Fibroblast of skin of left quadriceps (primary cell): ENCODE measurements around the gene HERC4.

Source experiments
- DNase-seq, 2 experiments: peaks; one replicate each; pipeline ENCODE4 v3.0.0-alpha.2; 2013; ENCODE audit warnings: low read depth in 2 of 2

Gene HERC4, protein sequence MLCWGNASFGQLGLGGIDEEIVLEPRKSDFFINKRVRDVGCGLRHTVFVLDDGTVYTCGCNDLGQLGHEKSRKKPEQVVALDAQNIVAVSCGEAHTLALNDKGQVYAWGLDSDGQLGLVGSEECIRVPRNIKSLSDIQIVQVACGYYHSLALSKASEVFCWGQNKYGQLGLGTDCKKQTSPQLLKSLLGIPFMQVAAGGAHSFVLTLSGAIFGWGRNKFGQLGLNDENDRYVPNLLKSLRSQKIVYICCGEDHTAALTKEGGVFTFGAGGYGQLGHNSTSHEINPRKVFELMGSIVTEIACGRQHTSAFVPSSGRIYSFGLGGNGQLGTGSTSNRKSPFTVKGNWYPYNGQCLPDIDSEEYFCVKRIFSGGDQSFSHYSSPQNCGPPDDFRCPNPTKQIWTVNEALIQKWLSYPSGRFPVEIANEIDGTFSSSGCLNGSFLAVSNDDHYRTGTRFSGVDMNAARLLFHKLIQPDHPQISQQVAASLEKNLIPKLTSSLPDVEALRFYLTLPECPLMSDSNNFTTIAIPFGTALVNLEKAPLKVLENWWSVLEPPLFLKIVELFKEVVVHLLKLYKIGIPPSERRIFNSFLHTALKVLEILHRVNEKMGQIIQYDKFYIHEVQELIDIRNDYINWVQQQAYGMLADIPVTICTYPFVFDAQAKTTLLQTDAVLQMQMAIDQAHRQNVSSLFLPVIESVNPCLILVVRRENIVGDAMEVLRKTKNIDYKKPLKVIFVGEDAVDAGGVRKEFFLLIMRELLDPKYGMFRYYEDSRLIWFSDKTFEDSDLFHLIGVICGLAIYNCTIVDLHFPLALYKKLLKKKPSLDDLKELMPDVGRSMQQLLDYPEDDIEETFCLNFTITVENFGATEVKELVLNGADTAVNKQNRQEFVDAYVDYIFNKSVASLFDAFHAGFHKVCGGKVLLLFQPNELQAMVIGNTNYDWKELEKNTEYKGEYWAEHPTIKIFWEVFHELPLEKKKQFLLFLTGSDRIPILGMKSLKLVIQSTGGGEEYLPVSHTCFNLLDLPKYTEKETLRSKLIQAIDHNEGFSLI

DNA sequence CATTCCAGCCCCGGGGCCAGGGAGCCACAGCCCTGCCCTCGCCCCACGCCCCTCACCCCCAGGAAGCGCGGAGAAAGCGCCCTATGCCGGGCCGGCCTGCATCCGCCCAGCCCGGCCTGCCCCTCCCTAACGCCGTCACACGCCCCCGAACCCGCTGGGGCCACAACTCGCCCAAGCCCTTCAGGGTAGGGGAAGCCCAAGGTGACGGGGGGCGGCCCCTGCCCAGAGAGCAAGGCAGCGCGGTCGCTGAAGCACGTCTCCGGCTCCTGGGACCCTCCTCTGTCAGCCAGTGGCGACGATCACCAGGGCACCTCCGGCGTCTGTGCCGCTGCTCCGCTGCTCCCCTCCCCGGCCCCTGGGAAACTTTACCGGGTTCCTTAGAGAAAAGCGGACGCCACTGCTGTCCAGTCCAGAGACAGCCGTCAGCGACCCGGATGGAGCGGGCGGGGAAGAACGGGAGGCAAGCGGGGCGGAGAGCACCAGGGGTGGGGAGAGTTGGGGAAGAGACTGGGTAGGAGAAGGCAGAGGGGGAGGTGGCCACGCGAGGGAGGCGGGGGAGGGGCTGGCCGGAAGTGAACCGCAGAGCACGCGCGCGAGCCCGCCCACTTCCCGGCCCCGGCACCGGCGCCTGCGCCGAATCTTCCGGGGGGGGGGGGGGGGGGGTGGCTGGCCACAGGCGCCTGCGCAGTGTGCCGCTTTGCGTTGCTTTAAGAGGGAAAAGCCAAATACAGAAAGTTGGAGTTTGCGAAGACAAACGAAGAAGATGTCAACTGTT, at the start of gene HERC4:
Gene HERC4, minus strand, starts transcription at position 509 of the 775 bp plus-strand sequence. CDS start 2,175 bp downstream, outside the sequence.
- DNase-seq = peak; percentile 86 to 87

- DNase-seq = no peak
Observed at GRCh38 chr10:68124718-68125117, 49.6 kb upstream of the HERC4 start.

DNA sequence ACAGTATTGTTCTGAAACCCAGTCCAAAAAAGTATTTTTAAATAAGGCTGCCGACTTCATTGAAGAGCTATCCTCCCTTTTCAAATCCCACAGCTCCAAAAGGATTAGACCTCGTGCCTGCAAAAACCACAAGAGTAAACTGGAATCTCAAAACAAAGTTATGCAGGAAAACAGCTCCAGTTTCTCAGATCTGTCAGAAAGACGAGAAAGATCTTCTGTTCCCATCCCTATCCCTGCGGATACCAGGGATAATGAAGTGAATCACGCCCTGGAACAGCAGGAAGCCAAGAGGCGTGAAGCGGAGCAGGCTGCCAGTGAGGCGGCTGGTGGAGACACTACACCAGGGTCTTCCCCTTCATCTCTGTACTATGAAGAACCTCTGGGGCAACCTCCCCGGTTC, 46.8 kb upstream of the HERC4 start:
- no peak for DNase-seq

GRCh38 chr10:68121020-68121743, 46.1 kb upstream of the HERC4 start:
- DNase-seq = no peak

DNA sequence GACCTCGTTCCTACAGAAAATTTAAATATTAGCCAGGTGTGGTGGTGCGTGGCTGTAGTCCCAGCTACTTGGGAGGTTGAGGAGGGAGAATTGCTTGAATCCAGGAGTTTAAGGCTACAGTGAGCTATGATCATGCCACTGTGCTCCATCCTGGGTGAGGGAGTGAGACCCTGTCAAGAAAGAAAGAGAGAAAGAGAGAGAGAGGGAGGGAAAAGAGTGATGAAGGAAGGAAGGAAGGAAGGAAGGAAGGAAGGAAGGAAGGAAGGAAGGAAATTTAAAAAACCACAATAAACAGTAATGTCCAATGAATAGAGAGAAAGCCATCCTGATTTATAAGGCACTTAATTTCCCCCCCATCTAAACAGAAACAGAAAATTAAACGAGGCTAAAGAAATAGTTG, 43.6 kb upstream of the HERC4 start:
- no peak for DNase-seq

- DNase-seq = no peak
Observed at GRCh38 chr10:68112837-68113236, 37.8 kb upstream of the HERC4 start.

DNA sequence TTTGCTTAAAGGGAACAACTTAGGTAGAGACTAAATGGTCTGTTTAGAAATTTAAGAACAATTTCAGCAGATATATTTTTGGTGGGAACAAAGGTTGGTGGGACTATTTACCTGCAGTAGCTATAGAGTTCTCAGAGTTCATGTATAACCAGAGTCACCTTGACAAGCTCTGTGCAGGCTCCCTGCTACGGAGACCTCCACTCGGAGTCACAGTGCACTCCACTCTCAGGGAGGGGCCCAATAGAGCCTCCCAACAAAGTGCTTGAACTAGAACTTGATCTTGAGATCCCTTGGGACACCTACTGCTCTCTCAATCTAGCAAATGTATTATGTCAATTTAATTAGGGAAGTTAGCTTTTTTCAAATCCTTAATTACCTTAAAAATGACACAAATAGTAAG, 36.5 kb upstream of the HERC4 start:
- DNase-seq = no peak

GRCh38 chr10:68110027-68110426, 34.9 kb upstream of the HERC4 start:
- DNase-seq = no peak

GRCh38 chr10:68109331-68109730, 34.2 kb upstream of the HERC4 start, which contains the start of gene MYPN:
TSS of gene MYPN (plus strand) at chr10:68109488. CDS start at chr10:68121439, 11,951 bp downstream.
- no peak for DNase-seq

- no peak for DNase-seq
Observed at GRCh38 chr10:68108653-68109052, 33.6 kb upstream of the HERC4 start.

DNA sequence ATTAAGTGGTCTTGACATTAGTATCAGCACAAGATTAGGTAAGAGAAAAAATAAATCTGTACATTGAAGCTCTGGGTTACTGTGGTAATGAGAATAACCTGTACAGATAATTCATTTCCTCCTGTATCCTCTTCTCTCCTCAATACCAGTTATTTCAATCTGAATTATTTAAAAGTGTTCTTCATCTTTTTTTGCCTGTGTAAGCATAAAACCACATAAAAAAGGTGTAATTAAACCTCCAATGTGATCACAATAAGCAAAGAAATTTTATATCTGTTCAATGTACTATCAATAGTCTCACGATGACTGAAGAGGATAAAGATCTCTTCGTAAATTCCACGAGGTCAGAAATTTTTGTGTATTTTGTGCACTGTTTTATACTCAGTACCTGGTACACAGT, 33.0 kb upstream of the HERC4 start:
- no peak for DNase-seq

DNA sequence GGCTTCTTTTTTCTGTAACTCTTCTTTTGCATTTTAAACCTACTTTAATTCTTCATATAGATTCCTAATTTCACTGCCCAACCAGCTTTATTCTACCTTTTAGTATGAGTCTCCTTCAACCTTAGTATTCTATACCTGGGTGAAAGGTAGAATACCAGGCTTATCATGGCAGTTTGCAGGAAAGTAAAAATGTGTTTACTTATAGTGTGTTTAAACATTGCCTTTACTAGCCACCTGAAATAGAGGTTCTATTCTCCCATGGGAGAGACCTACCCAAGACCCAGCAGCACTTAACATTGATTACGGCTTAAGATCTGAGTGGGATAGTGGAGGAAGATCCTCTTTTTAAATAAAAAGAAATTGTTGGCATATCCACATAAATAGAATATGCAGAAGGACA, 32.6 kb upstream of the HERC4 start:
- DNase-seq = no peak

DNA sequence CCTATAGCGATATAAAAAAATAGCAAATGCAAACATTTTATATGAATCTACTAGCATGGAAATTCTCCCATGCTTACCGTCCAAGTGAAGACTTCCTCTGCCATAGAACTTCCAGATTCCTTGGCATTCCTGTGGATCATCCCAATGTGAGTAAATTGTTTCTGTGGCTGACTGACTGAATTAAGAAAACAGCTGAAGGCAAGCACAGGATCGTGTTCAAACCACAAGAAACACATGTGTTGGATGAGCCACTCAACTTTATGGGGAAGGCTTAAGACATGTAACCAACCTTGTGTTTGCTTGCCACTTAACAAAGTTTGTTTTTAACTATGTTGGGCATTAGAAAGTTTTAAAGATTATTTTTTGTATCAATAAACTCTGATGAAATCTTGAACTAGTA, 31.6 kb upstream of the HERC4 start:
- peak; percentile 89 to 90 for DNase-seq

GRCh38 chr10:68105820-68106219, 30.7 kb upstream of the HERC4 start:
- DNase-seq = no peak

- DNase-seq = no peak
Observed at GRCh38 chr10:68103901-68104300, 28.8 kb upstream of the HERC4 start.

DNA sequence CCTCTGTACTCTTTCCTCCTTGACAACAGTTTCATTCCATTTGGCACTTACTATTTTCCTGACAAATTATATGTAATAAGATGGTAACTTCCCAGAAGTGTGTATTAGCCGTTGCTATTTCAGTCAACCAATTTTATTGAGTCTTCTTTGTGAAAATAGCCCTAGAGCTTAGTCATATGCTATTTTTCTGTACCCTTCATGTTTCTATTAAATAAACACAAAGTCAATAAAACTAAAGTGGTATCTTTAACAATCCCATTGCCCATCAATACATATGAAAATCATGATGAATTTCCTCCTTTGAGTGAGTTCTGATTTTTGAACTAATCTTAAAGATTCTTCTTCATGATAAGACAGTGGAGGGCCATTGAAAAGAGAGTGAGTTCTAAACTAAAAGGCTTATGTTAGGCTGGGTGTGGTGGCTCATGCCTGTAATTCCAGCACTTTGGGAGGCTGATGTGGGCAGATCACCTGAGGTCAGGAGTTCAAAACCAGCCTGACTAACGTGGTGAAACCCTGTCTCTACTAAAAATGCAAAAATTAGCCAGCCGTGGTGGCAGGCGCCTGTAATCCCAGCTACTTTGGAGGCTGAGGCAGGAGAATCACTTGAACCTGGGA, 28.3 kb upstream of the HERC4 start:
- DNase-seq = no peak

DNA sequence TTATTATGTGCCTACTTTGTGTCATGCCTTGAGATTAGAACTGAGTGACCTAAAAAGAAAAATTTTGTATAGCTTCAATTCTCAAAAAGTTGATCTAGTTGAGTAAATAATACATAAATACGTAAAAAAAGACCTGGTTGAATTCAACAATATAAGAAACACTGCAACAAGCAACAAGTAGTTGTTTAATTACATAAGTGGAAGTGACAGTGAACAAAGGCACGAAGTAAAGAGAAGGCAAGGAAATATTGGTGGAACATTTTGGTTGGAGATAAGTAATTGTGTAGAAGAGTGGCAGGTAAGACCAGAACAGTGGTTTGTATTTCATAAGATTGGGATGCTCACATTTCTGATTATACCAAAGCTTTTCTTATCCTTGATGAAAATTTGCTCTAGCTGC, 26.0 kb upstream of the HERC4 start:
- DNase-seq = no peak

DNA sequence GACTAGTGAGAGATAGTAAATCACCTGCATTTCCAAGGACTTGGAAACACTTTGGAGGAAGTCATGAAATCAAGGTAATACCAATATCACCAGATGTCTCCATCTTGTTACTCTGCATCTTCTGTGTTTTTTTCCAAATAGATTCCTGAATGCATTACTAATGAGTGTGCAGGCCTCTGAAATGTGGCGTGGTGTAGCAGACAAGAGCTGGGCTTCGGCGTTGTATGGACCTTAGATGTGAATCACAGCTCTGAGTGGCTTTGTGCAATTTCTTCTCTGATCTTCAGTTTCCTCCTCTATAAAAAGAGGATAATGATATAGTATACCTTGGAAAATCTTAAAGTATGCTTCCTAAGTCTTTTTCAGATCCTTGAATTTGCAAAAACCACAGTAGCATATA, 24.7 kb upstream of the HERC4 start:
- peak; percentile 55 to 67 for DNase-seq

DNA sequence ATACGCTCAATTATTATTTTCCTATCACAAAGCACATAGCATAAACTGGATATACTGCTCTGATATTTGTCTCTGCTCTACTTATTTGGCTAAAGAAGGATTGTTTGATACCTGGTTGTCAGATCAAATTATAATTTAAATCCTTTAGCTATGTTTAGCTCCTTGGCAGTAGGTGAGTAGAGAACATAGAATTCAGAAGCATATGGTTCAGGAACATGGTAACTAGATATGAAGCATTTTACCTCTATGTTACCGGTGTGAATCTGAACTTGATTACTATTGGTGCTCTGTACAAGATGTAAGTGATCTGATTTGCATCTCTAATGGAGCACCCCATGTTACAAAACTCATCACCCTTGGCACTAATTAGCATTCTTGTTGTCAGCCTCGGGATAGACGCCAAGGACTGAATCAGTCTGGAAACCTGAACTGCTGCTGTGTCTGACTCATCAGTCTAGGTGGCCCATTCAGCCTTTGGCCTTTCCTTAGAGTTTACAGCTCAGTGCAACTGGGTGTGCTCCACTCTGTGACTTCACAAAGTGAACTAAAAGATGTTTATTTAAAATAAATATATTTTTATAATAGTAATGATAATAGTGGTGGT, 21.9 kb upstream of the HERC4 start:
- DNase-seq = peak; percentile 87 to 88

GRCh38 chr10:68095153-68095552, 20.1 kb upstream of the HERC4 start:
- no peak for DNase-seq
